Upper lobe of right lung (tissue), 1 donor: ENCODE data around the gene SIDT2. TPM values are rescaled to one million over a fixed set of nuclear protein-coding genes. Genes with fewer than 3 reads are reported as not detected.
A peak's percentile ranks its signal among the peaks of the same experiment; 100 is the strongest.
"Not testable (repeated sequence)": the region's sequence is repeated elsewhere in the genome, so short reads cannot be mapped to it uniquely, and the experiment has no call there.

Source experiments
- ATAC-seq: fragments of 200-7000 bp; cut with Tn5 transposase; one replicate; pipeline ENCODE4 v1.9.1; 2020; ENCODE audit warnings: mild to moderate bottlenecking, moderate library complexity
- DNase-seq: peaks from one replicate; pipeline ENCODE4 v3.0.0-alpha.2; 2020
- H3K27ac ChIP-seq: fragments of 200-600 bp; one replicate; pipeline ENCODE4 v1.8.0; 2022
- H3K27me3 ChIP-seq: fragments of 200-600 bp; one replicate; pipeline ENCODE4 v1.8.0; 2022; ENCODE audit warnings: mild to moderate bottlenecking
- H3K36me3 ChIP-seq: fragments of 200-600 bp; one replicate; pipeline ENCODE4 v1.8.0; 2022
- H3K4me1 ChIP-seq: fragments of 200-600 bp; one replicate; pipeline ENCODE4 v1.8.0; 2022
- H3K4me3 ChIP-seq: fragments of 200-600 bp; one replicate; pipeline ENCODE4 v1.8.0; 2022; ENCODE audit warnings: mild to moderate bottlenecking
- H3K9me3 ChIP-seq: fragments of 200-600 bp; one replicate; pipeline ENCODE4 v1.8.0; 2022
- intact Hi-C: fragments of 100-400 bp; cut with DNase I; formaldehyde crosslinking; loops from one replicate; pipeline ENCODE4 v1.11.0; 2022
- long read RNA-seq: library from polyadenylated mRNA; unstranded; transcript quantifications from one replicate; pipeline ENCODE4 v2.0.0, GENCODE V29; 2021
- total RNA-seq: library from RNA; stranded (reverse); fragmentation: NEBNext Ultra II Directional; extraction: Animal tissue kit (Norgen Biotek cat#: 25700); gene quantifications from one replicate; pipeline ENCODE4 v1.2.1, GENCODE V29; 2021
- TF ChIP-seq, protein P1 (sequence below): fragments of 200-600 bp; IDR thresholded peaks from one replicate; pipeline ENCODE4 v1.8.0; 2022; ENCODE audit warnings: antibody characterized with exemption
- donor health status: DM: no; HTN: yes; CAD: no; lungs with severe emphysema.

SIDT2 gene
- 107 TPM for total RNA-seq
- long read RNA-seq, full-length matches to known transcripts = 7 of 101 reads
- long read RNA-seq, partial matches to known transcripts = 56 of 101 reads
- long read RNA-seq, other reads (novel, unspliced or antisense) = 38 of 101 reads

DNA sequence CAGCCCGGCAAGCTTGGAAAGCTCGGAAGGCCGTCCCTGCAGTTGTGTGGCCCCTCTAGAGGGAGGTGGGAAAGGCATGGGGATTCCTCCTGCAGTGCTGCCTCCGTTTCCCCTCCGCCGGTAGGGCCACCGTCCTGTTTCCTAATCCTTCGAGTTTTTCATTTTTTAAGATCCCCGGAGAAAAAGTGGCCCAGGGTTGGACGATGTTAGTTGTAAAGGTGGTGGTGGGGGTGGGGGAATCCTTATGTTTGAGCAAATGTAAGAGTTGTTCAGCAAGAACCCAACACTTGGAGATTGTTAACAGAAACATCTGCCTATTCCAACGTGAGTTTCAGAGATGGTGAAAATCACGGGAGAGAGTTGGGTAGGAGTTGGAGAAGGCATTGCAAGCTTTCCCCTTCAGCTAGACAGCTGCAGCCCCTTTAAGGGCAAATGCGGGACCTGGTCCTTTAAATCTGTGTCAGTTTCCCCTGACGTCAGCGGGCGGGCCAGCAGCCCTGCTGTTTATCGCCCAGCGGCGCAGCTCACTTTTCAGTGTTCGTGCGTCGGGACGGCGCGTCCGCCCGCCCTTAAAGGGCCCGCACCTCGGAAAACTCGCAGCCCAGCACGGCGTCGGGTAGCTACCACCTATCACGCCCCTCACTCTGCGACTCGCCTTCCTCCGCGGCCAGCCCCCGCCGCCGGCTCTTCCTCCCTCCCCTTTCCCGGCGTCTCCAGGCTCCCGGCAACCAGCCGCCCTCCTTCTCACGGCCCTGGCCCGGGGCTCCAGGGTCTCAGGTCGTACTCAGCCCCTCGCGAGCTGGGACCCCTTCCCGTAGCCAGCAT is at the start of gene SIDT2:
Gene SIDT2, plus strand, starts transcription at position 534 of the 825 bp plus-strand sequence. CDS start 521 bp downstream, outside the sequence.
- peak; percentile 97 for DNase-seq
- intact Hi-C loops = no loop called here

DNA sequence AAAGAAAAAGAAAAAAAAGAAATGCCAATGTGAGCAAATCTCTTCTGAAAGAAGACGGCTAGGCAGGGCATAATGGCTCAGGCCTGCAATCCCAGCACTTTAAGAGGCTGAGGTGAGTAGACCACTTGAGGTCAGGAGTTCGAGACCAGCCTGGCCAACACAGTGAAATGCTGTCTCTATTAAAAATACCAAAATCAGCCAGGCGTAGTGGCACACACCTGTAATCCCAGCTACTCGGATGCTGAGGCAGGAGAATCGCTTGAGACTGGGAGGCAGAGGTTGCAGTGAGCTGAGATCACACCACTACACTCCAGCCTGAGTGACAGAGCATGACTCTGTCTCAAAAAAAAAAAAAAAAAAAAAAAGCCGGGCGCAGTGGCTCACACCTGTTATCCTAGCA is 48.1 kb upstream of the SIDT2 start:
- H3K27me3 ChIP-seq, H3K27ac ChIP-seq, H3K9me3 ChIP-seq, H3K4me1 ChIP-seq, H3K36me3 ChIP-seq, ATAC-seq, H3K4me3 ChIP-seq, DNase-seq: not testable (repeated sequence)
- intact Hi-C loops = loop anchor here (5.0 kb wide), 1 partner anchor 77 kb away; no protein-coding TSS in a partner anchor

More for the DNA sequence above, at the start of gene SIDT2:
- Histone ChIP-seq H3K4me3 (peak within 1 kb of the TSS; percentile 87), H3K27me3 (no peaks in the 10 kb centered on the region), H3K9me3 (no peaks in the 10 kb centered on the region), H3K27ac (peak within 1 kb of the TSS; percentile 88), H3K36me3 (peaks cover 18% of the 10 kb centered on the region), H3K4me1 (peaks cover 31% of the 10 kb centered on the region)
- ATAC-seq = peak; percentile 94
- TF ChIP-seq, protein P1, sequence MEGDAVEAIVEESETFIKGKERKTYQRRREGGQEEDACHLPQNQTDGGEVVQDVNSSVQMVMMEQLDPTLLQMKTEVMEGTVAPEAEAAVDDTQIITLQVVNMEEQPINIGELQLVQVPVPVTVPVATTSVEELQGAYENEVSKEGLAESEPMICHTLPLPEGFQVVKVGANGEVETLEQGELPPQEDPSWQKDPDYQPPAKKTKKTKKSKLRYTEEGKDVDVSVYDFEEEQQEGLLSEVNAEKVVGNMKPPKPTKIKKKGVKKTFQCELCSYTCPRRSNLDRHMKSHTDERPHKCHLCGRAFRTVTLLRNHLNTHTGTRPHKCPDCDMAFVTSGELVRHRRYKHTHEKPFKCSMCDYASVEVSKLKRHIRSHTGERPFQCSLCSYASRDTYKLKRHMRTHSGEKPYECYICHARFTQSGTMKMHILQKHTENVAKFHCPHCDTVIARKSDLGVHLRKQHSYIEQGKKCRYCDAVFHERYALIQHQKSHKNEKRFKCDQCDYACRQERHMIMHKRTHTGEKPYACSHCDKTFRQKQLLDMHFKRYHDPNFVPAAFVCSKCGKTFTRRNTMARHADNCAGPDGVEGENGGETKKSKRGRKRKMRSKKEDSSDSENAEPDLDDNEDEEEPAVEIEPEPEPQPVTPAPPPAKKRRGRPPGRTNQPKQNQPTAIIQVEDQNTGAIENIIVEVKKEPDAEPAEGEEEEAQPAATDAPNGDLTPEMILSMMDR = no peak

DNA sequence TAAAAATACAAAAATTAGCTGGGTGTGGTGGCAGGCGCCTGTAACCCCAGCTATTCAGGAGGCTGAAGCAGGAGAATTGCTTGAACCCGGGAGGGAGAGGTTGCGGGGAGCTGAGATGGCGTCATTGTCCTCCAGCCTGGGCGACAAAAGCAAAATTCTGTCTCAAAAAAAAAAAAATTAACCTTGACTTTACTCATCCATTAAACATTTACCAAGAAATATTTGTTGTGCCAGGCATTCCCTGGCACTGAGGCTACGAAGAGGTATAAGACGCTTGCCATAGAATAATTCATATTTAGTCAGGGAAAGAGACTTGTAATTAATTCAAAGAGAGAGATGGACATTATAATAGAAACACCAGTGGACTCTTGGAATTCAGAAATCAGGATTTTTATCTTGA is 47.7 kb upstream of the SIDT2 start:
- no peak overlapping the region for H3K4me3 ChIP-seq
- H3K4me1 ChIP-seq = no peaks in the 10 kb centered on the region
- H3K27me3 ChIP-seq = no peaks in the 10 kb centered on the region
- no peaks in the 10 kb centered on the region for H3K36me3 ChIP-seq
- TF ChIP-seq, protein P1 = no peak
- DNase-seq (no peak), ATAC-seq (no peak)
- no peaks in the 10 kb centered on the region for H3K9me3 ChIP-seq
- intact Hi-C loops = loop anchor here (5.0 kb wide), 1 partner anchor 76 kb away; no protein-coding TSS in a partner anchor
- H3K27ac ChIP-seq = no peak overlapping the region

DNA sequence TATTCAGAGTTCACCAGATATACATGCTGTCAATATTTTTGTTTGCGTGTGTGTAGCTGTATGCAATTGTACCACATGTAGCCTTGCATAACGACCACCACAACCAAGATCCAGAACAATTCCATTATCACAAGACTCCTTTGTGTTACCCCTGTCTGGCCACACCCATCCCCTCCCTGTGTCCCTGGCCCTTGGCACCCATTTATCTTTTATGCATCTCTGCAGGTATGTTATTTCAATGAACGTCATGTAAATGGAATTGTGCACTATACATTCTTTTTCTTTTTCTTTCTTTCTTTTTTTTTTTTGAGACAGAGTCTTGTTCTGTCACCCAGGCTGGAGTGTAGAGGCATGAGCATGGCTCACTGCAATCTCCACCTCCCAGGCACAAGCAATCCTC is 44.1 kb upstream of the SIDT2 start:
- Histone ChIP-seq H3K4me3 (no peak overlapping the region), H3K36me3 (no peaks in the 10 kb centered on the region), H3K27me3 (no peaks in the 10 kb centered on the region), H3K9me3 (no peaks in the 10 kb centered on the region), H3K27ac (no peak overlapping the region), H3K4me1 (no peaks in the 10 kb centered on the region)
- TF ChIP-seq, protein P1 = no peak
- intact Hi-C loops = loop anchor here (5.0 kb wide), 1 partner anchor 73 kb away; no protein-coding TSS in a partner anchor
- ATAC-seq = no peak
- no peak for DNase-seq

DNA sequence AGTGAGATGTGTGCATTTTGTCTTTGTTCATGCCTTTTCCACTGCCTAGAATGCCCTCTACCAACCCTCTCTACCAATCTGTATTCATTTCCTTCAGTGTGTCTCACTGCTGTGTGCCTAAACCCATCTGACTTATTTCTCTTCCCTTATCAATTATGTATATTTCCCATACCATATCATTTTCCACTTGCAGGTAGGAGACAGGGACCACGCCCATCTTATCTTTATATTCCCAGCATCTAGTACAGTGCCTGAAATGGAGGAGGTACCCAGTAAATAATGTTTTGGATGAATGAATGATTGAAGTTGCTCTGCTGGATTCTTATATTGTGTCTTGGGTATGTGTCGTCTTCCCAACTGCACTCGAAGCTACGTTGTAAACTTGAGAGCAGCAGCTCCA is 43.6 kb upstream of the SIDT2 start:
- H3K4me3 ChIP-seq, H3K36me3 ChIP-seq, H3K27me3 ChIP-seq, H3K27ac ChIP-seq, DNase-seq, H3K4me1 ChIP-seq, ATAC-seq, H3K9me3 ChIP-seq: not testable (repeated sequence)
- intact Hi-C loops = loop anchor here (5.0 kb wide), 1 partner anchor 72 kb away; no protein-coding TSS in a partner anchor

DNA sequence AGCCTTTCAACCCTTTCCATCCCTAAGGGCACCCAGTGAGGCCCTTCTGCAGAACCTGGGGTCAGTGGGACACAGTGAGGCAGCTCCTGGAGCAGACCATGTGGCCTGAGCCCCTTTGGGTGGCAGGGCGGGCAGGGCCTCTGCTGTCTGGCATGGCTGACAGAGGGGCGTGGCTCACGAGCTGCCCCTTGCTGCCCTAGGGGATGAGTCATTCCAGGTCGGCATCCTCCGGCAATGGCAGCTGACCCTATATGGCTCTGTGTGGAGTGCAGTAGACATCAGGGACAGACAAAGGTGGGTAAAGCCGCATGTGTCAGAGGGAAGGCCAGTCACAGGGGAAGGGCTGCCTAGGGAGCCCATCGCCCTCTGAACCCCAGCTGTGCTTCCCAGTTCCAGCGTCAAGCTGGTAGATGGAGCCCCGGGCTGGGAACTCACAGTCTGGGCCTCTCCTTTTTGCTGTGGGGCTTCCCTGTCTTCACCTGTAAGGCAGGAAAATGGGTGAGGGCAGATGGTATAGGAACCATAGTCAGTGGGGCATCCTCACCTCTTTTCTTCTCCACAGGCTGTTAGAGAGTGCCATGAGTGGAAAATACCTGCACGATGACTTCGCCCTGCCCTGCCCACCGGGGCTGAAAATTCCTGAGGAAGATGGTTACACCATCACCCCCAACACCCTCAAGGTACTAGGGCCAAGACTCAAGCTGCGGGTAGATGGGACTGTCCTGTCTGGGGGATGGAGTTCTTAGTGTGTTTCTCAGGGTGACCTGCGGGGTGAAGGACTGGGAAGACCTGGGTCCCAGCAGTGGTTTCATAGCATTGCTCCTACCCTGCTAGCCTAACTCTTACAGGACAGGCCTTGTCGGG is 41.1 kb upstream of the SIDT2 start:
- DNase-seq, H3K9me3 ChIP-seq, H3K36me3 ChIP-seq, H3K4me1 ChIP-seq, H3K27me3 ChIP-seq, H3K27ac ChIP-seq, H3K4me3 ChIP-seq, intact Hi-C loops: not testable (repeated sequence)
- peak; percentile 61 for ATAC-seq
